ENCODE results near the gene TLDC2.

Gene TLDC2

GRCh38 chr20:36847710-36848040, 28.3 kb upstream of the TLDC2 start:
- no peak for TF ChIP-seq CTCF (IDR thresholded peaks at IDR 0.05; ENCODE audit: low read depth, low read length)
- H3K4me3 ChIP-seq (ENCODE audit: low read depth, low read length): no peak overlapping the region

- H3K4me3 ChIP-seq (ENCODE audit: low read depth, low read length): no peak overlapping the region; the same call in 1 of the 2 replicates
- TF ChIP-seq CTCF (IDR thresholded peaks at IDR 0.05; ENCODE audit: low read depth, low read length): no peak
Observed at GRCh38 chr20:36848078-36848660, 27.8 kb upstream of the TLDC2 start.

- H3K4me3 ChIP-seq (ENCODE audit: low read depth, low read length): no peak overlapping the region; the same call in 1 of the 2 replicates
- no peak for TF ChIP-seq CTCF (IDR thresholded peaks at IDR 0.05; ENCODE audit: low read depth, low read length)
Observed at GRCh38 chr20:36848677-36849076, 27.3 kb upstream of the TLDC2 start.

GRCh38 chr20:36849333-36850065, 26.4 kb upstream of the TLDC2 start:
- no peak for TF ChIP-seq CTCF (IDR thresholded peaks at IDR 0.05; ENCODE audit: low read depth, low read length)
- no peak overlapping the region for H3K4me3 ChIP-seq (ENCODE audit: low read depth, low read length)

- no peak overlapping the region for H3K4me3 ChIP-seq (ENCODE audit: low read depth, low read length)
- TF ChIP-seq CTCF (IDR thresholded peaks at IDR 0.05; ENCODE audit: low read depth, low read length): no peak
Observed at GRCh38 chr20:36850759-36851158, 25.2 kb upstream of the TLDC2 start.

GRCh38 chr20:36851490-36851889, 24.4 kb upstream of the TLDC2 start:
- no peak for TF ChIP-seq CTCF (IDR thresholded peaks at IDR 0.05; ENCODE audit: low read depth, low read length)
- H3K4me3 ChIP-seq (ENCODE audit: low read depth, low read length): no peak overlapping the region

- TF ChIP-seq CTCF (IDR thresholded peaks at IDR 0.05; ENCODE audit: low read depth, low read length): no peak
- no peak overlapping the region for H3K4me3 ChIP-seq (ENCODE audit: low read depth, low read length)
Observed at GRCh38 chr20:36852187-36852586, 23.8 kb upstream of the TLDC2 start.
